Natural killer cell (primary cell): ENCODE data around the gene AIFM1. TPM values are rescaled to one million over a fixed set of nuclear protein-coding genes. Genes with fewer than 3 reads are reported as not detected.

Experiments
- ATAC-seq, 3 donors: fragments of 150-1000 bp in 2 of 3; fragments of 200-7000 bp in 1 of 3; cut with Tn5 transposase; 1 replicate in 1 of 3; 2 replicates in 2 of 3; pipeline ENCODE4 v1.10.0; 2021; ENCODE audit warnings: mild to moderate bottlenecking in 2 of 3, moderate library complexity in 2 of 3
- DNase-seq, 2 donors: peaks; one replicate each; pipeline versions ENCODE4 v3.0.0 to v3.0.0-alpha.2; 2013 to 2021; ENCODE audit warnings: mixed read lengths in 1 of 2
- H3K27ac ChIP-seq: one replicate; pipeline ENCODE4 v1.5.1; 2013; ENCODE audit warnings: mild to moderate bottlenecking, low read length
- H3K27me3 ChIP-seq: one replicate; pipeline ENCODE4 v1.6.1; 2013; ENCODE audit warnings: low read length; ENCODE audit not compliant: control insufficient read depth, insufficient read depth
- H3K36me3 ChIP-seq: one replicate; pipeline ENCODE4 v1.6.1; 2013; ENCODE audit warnings: low read length; ENCODE audit not compliant: control insufficient read depth, insufficient read depth
- H3K4me1 ChIP-seq: one replicate; pipeline ENCODE4 v1.6.1; 2013; ENCODE audit warnings: low read length; ENCODE audit not compliant: control insufficient read depth, insufficient read depth
- H3K4me3 ChIP-seq: one replicate; pipeline ENCODE4 v1.5.1; 2013; ENCODE audit warnings: low read length
- H3K9me3 ChIP-seq: one replicate; pipeline ENCODE4 v1.6.1; 2013; ENCODE audit warnings: low read length; ENCODE audit not compliant: control insufficient read depth, insufficient read depth
- H3K27ac Mint-ChIP-seq, 2 donors: one replicate each; pipeline ENCODE4 v1.8.0; 2022; ENCODE audit warnings: mild to moderate bottlenecking in 2 of 2, mixed read lengths in 2 of 2, moderate library complexity in 1 of 2
- H3K27me3 Mint-ChIP-seq, 2 donors: one replicate each; pipeline ENCODE4 v1.8.0; 2022; ENCODE audit warnings: low read depth in 2 of 2, mixed read lengths in 2 of 2
- H3K36me3 Mint-ChIP-seq: one replicate; pipeline ENCODE4 v1.8.0; 2022; ENCODE audit warnings: mixed read lengths
- H3K4me1 Mint-ChIP-seq, 2 donors: one replicate each; pipeline ENCODE4 v1.8.0; 2022; ENCODE audit warnings: mixed read lengths in 2 of 2
- H3K4me3 Mint-ChIP-seq: one replicate; pipeline ENCODE4 v1.8.0; 2022; ENCODE audit warnings: mild to moderate bottlenecking, moderate library complexity, mixed read lengths
- H3K9me3 Mint-ChIP-seq, 2 donors: one replicate each; pipeline ENCODE4 v1.8.0; 2022; ENCODE audit warnings: mixed read lengths in 2 of 2
- CTCF ChIP-seq: fragments of 200-600 bp; IDR thresholded peaks from one replicate; pipeline ENCODE4 v1.8.0; 2022; ENCODE audit warnings: antibody characterized with exemption
- WGBS: methylation state at CpG from one replicate; pipeline ENCODE4 v1.1.7; 2013; ENCODE audit warnings: missing lambda C conversion rate; ENCODE audit not compliant: insufficient coverage; 5-methylcytosine and 5-hydroxymethylcytosine counted together
- intact Hi-C: fragments of 100-400 bp; cut with micrococcal nuclease; formaldehyde crosslinking; loops from one replicate; pipeline ENCODE4 v1.14.2; 2022
- total RNA-seq, 4 donors: library from RNA; stranded (reverse); fragments of 120-200 nt in 1 of 4; gene quantifications; one replicate each; pipeline versions ENCODE4 v1.2.3 to v1.2.4, GENCODE V29; 2013 to 2022

The AIFM1 gene
- total RNA-seq, 3 donors from 2014 or later (not counting 1 experiment from before 2014, with no cell fraction given): 16.2 to 21.1 (median 17.0) TPM

DNA sequence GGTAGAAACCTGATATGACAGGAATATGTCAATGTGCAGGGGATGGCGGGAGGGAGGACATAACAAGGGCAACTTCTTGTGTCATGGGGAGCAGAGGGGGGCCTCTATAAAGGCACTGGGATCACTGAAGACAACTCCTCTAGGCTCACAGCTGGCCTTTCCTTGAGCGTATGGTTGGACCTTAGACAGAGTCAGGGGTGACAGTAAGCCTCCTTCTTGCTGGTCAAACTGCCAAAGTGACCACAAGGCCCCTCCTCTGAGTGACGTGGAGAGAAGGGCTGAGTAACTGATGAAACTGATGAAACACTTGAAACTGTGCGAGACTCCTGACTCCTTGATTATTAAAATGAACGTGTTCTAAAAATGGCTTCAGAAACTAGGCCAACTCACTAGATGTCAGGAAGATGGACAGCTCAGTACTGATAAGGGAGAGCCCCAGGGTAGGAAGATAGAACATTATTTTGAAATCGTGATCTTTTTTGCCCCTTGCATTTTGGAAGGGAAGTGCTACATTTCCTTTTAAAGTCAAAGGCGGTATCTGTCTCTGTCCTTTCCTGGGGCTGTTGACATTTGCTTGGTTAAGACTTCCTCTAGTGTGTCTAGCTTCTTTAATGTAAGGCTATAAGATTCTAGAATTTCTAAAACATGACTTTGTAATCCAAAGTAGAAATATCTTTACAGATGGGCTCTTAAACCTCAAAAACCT is 7.7 kb upstream of the AIFM1 start:
- Histone ChIP-seq H3K4me1 (peaks cover 40% of the 10 kb centered on the region), H3K4me3 (peak overlapping the region; percentile 80), H3K27me3 (no peaks in the 10 kb centered on the region), H3K9me3 (no peaks in the 10 kb centered on the region), H3K36me3 (no peaks in the 10 kb centered on the region), H3K27ac (peak overlapping the region; percentile 80)
- H3K36me3 Mint-ChIP-seq: no peaks in the 10 kb centered on the region
- no peaks in the 10 kb centered on the region for H3K9me3 Mint-ChIP-seq
- ATAC-seq (peak; percentile 37 to 52 (median 38)), DNase-seq (peak; percentile 22 to 36)
- TF ChIP-seq CTCF: no peak
- peaks cover 33 to 47% of the 10 kb centered on the region in 2 donors for H3K4me1 Mint-ChIP-seq
- intact Hi-C loops: loop anchor here (5.0 kb wide), 1 partner anchor 91 kb away; no protein-coding TSS in a partner anchor
- H3K4me3 Mint-ChIP-seq: peak overlapping the region; percentile 88
- no peaks in the 10 kb centered on the region for H3K27me3 Mint-ChIP-seq
- 4% methylated on average over 6 of the region's 7 CpGs for WGBS
- H3K27ac Mint-ChIP-seq: peak overlapping the region; percentile 90 to 95

DNA sequence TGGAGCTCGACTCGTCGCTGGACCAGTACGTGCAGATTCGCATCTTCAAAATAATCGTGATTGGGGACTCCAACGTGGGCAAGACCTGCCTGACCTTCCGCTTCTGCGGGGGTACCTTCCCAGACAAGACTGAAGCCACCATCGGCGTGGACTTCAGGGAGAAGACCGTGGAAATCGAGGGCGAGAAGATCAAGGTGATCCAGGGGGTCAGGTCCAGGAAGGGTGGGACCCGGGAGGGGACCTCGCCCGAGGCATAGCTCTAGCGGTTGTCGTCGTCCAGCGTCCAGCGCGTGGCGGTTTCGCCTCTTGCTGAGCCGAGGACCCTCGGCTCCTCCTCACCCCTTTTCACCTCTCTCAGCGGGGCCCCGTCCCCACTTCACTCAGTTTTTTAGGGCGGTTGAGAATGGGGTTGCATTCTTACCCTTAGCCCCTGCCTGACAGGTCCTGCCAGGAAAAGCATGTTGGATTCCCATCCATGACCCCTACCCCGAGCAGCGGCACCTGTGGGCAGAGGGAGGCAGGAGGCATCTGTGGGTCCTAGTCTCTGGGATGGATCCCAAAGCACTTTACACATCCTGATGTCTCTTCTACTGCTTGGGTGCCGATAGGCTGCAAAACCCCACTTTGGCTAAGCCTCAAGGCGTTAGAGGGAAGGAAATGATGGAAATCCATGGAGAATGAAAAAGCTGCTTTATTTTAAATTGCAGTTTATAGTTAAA is 6.6 kb upstream of the AIFM1 start:
- H3K27ac Mint-ChIP-seq: peak overlapping the region; percentile 90 to 95
- peak overlapping the region; percentile 88 for H3K4me3 Mint-ChIP-seq
- peaks cover 25 to 41% of the 10 kb centered on the region in 2 donors for H3K4me1 Mint-ChIP-seq
- H3K27me3 Mint-ChIP-seq: no peaks in the 10 kb centered on the region
- Histone ChIP-seq H3K9me3 (no peaks in the 10 kb centered on the region), H3K27ac (peak overlapping the region; percentile 80), H3K4me1 (peaks cover 40% of the 10 kb centered on the region), H3K4me3 (peak overlapping the region; percentile 80), H3K36me3 (no peaks in the 10 kb centered on the region), H3K27me3 (no peaks in the 10 kb centered on the region)
- H3K9me3 Mint-ChIP-seq: no peaks in the 10 kb centered on the region
- no peak for TF ChIP-seq CTCF
- WGBS: 3% methylated on average over 32 of the region's 34 CpGs
- H3K36me3 Mint-ChIP-seq: no peaks in the 10 kb centered on the region
- DNase-seq (peak in 1 of 2 donors; percentile 15), ATAC-seq (no peak)
- intact Hi-C loops: loop anchor here (5.0 kb wide), 1 partner anchor 90 kb away; no protein-coding TSS in a partner anchor

- Histone ChIP-seq H3K36me3 (no peaks in the 10 kb centered on the region), H3K4me3 (peak within 1 kb of the TSS; percentile 80), H3K4me1 (peaks cover 40% of the 10 kb centered on the region), H3K27me3 (no peaks in the 10 kb centered on the region), H3K9me3 (no peaks in the 10 kb centered on the region), H3K27ac (peak within 1 kb of the TSS; percentile 80)
- under 1% methylated on average over 52 of the region's 61 CpGs for WGBS
- DNase-seq (peak; percentile 21 to 73), ATAC-seq (peak; percentile 48 to 61 (median 49))
- Mint-ChIP-seq H3K27me3 (peaks cover 0 to under 1% of the 10 kb centered on the region in 2 donors), H3K36me3 (no peaks in the 10 kb centered on the region), H3K4me1 (peaks cover 27 to 44% of the 10 kb centered on the region in 2 donors), H3K27ac (peak within 1 kb of the TSS; percentile 90 to 95), H3K9me3 (no peaks in the 10 kb centered on the region), H3K4me3 (peak within 1 kb of the TSS; percentile 88)
- intact Hi-C loops: loop anchor here (5.0 kb wide), 1 partner anchor 89 kb away; no protein-coding TSS in a partner anchor
- no peak for TF ChIP-seq CTCF
These were observed 5.9 kb upstream of the AIFM1 start, which contains the start of gene RAB33A for GRCh38 chrX:130171446-130172126. TSS of gene RAB33A (plus strand) at chrX:130171962. CDS start at chrX:130172063, 101 bp downstream.
